ENCODE data around the gene ADAMTS17.

ADAMTS17 gene

GRCh38 chr15:99966815-99967214 is 375.0 kb downstream of the ADAMTS17 start:
- TF ChIP-seq TEAD4 (IDR thresholded peaks at IDR 0.05) (no peak), ZBTB7A (IDR thresholded peaks at IDR 0.05; ENCODE audit: low read depth) (no peak), YY1 (IDR thresholded peaks at IDR 0.05; ENCODE audit: low read depth) (no peak), TAF1 (IDR thresholded peaks at IDR 0.05; ENCODE audit: low read depth) (no peak), REST (IDR thresholded peaks at IDR 0.05; ENCODE audit: low read depth) (no peak), CEBPB (IDR thresholded peaks at IDR 0.05) (no peak), NFIC (IDR thresholded peaks at IDR 0.05) (no peak), MAX (IDR thresholded peaks at IDR 0.05) (no peak), CREB1 (IDR thresholded peaks at IDR 0.05; ENCODE audit: low read depth) (no peak), RAD21 (IDR thresholded peaks at IDR 0.05; ENCODE audit: low read depth) (no peak), EGR1 (IDR thresholded peaks at IDR 0.05) (no peak), TCF12 (IDR thresholded peaks at IDR 0.05; ENCODE audit: low read depth) (no peak), FOXM1 (IDR thresholded peaks at IDR 0.05; ENCODE audit: borderline replicate concordance, low read depth) (no peak)
- TF ChIP-seq, protein P1, sequence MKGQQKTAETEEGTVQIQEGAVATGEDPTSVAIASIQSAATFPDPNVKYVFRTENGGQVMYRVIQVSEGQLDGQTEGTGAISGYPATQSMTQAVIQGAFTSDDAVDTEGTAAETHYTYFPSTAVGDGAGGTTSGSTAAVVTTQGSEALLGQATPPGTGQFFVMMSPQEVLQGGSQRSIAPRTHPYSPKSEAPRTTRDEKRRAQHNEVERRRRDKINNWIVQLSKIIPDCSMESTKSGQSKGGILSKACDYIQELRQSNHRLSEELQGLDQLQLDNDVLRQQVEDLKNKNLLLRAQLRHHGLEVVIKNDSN (IDR thresholded peaks at IDR 0.05), result no peak

DNA sequence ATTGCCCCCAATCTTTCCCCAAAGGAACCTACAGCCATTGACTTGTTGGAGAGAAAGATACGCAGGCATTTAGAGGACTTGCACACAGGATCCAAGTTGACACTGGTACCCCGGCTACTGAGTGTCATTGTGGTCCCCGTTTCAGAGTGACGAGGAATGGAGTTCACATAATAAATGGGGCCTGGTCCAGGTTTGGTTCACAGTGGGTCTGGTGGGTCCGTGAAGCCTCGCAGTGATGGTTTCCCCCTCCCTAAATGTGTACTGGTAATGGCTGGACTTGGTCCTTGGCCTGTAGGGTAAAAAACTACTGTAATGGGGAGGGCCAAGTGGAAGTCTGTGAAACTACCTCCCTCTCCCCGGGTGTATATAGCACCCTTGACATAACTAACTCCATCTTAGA is 376.4 kb downstream of the ADAMTS17 start:
- TF ChIP-seq, protein P1 (IDR thresholded peaks at IDR 0.05), result no peak
- no peak for TF ChIP-seq EGR1 (IDR thresholded peaks at IDR 0.05)
- no peak for TF ChIP-seq CEBPB (IDR thresholded peaks at IDR 0.05)
- TF ChIP-seq MAX (IDR thresholded peaks at IDR 0.05), result no peak
- TF ChIP-seq TEAD4 (IDR thresholded peaks at IDR 0.05), result no peak
- TF ChIP-seq NFIC (IDR thresholded peaks at IDR 0.05), result no peak
- TF ChIP-seq CREB1 (IDR thresholded peaks at IDR 0.05; ENCODE audit: low read depth), result no peak
- TF ChIP-seq REST (IDR thresholded peaks at IDR 0.05; ENCODE audit: low read depth), result no peak

GRCh38 chr15:99963976-99964375 is 377.8 kb downstream of the ADAMTS17 start:
- TF ChIP-seq ZBTB7A (IDR thresholded peaks at IDR 0.05; ENCODE audit: low read depth) (no peak), MAX (IDR thresholded peaks at IDR 0.05) (no peak), EP300 (IDR thresholded peaks at IDR 0.05; ENCODE audit: borderline replicate concordance) (no peak), NFIC (IDR thresholded peaks at IDR 0.05) (no peak), FOXM1 (IDR thresholded peaks at IDR 0.05; ENCODE audit: borderline replicate concordance, low read depth) (no peak), RAD21 (IDR thresholded peaks at IDR 0.05; ENCODE audit: low read depth) (no peak), TCF12 (IDR thresholded peaks at IDR 0.05; ENCODE audit: low read depth) (no peak), CEBPB (IDR thresholded peaks at IDR 0.05) (no peak), CREB1 (IDR thresholded peaks at IDR 0.05; ENCODE audit: low read depth) (no peak), YY1 (IDR thresholded peaks at IDR 0.05; ENCODE audit: low read depth) (no peak), TEAD4 (IDR thresholded peaks at IDR 0.05) (no peak), EGR1 (IDR thresholded peaks at IDR 0.05) (no peak), TAF1 (IDR thresholded peaks at IDR 0.05; ENCODE audit: low read depth) (no peak)
- TF ChIP-seq, protein P1 (IDR thresholded peaks at IDR 0.05), result no peak

DNA sequence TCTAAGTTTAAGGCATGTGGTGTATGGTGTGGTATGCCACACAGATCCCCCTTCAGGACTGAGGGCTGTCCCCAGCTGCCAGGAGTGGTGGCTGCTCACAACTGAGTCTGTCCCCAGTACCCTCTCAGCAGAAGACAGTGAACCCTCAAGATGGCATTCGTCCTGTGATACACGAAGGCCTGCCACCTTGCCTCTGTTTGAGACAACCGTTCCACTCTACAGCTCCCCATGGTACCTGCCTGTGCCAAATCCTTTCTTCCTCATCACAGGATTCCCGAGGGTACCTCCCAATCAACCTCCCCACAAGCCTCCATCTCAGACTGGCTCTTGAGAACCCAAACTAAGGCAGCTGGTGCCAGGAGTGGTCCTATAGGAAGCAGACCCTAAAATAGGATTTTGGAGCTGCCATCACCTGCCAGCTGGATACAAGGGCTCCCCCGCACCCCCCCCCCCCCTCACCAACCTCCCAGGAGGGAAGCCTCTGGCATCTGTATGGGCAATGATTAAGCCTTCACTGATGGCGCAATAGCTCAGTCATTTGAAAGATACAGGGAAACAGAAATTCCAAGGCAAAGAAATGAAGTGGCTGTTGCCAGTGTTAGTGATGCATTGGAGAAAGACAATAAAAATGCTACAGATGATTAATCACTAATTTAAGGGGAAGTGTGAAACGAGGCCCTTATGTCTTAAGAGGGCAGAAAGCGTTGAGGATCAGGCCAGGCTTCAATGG is 378.5 kb downstream of the ADAMTS17 start:
- TF ChIP-seq REST (IDR thresholded peaks at IDR 0.05; ENCODE audit: low read depth), result no peak
- TF ChIP-seq TCF12 (IDR thresholded peaks at IDR 0.05; ENCODE audit: low read depth), result no peak
- TF ChIP-seq NFIC (IDR thresholded peaks at IDR 0.05), result no peak
- no peak for TF ChIP-seq FOXM1 (IDR thresholded peaks at IDR 0.05; ENCODE audit: borderline replicate concordance, low read depth)
- TF ChIP-seq ZBTB7A (IDR thresholded peaks at IDR 0.05; ENCODE audit: low read depth), result no peak
- TF ChIP-seq CEBPB (IDR thresholded peaks at IDR 0.05), result peak; percentile 54; the same call in 1 of the 2 replicates
- TF ChIP-seq EGR1 (IDR thresholded peaks at IDR 0.05), result no peak
- no peak for TF ChIP-seq TEAD4 (IDR thresholded peaks at IDR 0.05)

Data from Ishikawa (cell line).